ENCODE measurements around the gene SATL1.

DNA sequence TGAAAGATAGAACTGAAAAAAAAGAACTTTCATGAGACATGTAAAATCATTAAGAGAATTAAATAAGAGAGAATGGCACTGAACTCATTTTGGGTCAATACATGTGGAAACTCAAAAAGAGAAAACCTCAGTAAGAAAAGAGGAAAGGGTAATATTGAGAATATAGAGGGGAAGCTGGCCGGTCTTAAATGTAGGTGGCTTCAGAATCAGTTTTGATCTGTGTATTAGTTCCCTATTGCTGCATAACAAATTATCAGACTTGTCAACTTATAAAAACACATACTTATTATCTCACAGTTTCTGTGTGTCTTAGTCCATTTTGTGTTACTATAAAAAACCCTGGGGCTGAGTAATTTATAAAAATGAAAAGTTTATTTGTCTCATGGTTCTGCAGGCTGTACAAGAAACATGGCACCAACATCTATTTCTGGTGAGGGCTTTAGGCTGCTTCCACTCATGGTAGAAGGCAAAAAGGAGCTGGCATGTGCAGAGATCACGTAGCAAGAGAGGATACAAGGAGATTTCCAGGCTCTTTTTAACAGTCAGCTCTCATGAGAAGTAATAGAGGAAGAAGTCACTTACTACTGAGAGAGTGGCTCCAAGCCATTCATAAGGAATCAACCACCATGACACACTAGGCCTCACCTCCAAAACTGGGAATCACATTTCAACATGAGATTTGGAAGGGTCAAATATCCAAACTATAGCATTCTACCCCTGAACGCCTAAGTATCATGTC is 29.6 kb downstream of the SATL1 start:
- TF ChIP-seq, protein P1, sequence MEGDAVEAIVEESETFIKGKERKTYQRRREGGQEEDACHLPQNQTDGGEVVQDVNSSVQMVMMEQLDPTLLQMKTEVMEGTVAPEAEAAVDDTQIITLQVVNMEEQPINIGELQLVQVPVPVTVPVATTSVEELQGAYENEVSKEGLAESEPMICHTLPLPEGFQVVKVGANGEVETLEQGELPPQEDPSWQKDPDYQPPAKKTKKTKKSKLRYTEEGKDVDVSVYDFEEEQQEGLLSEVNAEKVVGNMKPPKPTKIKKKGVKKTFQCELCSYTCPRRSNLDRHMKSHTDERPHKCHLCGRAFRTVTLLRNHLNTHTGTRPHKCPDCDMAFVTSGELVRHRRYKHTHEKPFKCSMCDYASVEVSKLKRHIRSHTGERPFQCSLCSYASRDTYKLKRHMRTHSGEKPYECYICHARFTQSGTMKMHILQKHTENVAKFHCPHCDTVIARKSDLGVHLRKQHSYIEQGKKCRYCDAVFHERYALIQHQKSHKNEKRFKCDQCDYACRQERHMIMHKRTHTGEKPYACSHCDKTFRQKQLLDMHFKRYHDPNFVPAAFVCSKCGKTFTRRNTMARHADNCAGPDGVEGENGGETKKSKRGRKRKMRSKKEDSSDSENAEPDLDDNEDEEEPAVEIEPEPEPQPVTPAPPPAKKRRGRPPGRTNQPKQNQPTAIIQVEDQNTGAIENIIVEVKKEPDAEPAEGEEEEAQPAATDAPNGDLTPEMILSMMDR (IDR thresholded peaks at IDR 0.05; ENCODE audit: low read depth, low read length, missing input control), result no peak
- no peak for TF ChIP-seq JUND (IDR thresholded peaks at IDR 0.05)

Measured in liver (tissue), 3 donors.